Activated CD4-positive, alpha-beta T cell treated with anti-CD3 and anti-CD28 coated beads, Interleukin-2, amount 10 ng/mL, durations not matched to agents 7 days and 5 days (primary cell): ENCODE data around the gene THSD7B. TPM values are rescaled to one million over a fixed set of nuclear protein-coding genes. Genes with fewer than 3 reads are reported as not detected.

Source experiments
- CTCF ChIA-PET: fragments of 350-600 bp; sonication (Branson Sonifier 250); formaldehyde crosslinking; loops from one replicate; lab custom pipeline; 2021; ENCODE audit warnings: antibody characterized with exemption; lab: Charles Lee
- POLR2A ChIA-PET: fragments of 350-600 bp; sonication (Branson Sonifier 250); formaldehyde crosslinking; loops from one replicate; lab custom pipeline; 2021; ENCODE audit warnings: antibody characterized with exemption; lab: Charles Lee
- DNase-seq: peaks from one replicate; pipeline ENCODE4 v3.0.0-alpha.2; 2020
- H3K27ac Mint-ChIP-seq: one replicate; pipeline ENCODE4 v1.8.0; 2021; ENCODE audit warnings: mild to moderate bottlenecking, moderate library complexity, mixed read lengths
- H3K27me3 Mint-ChIP-seq: one replicate; pipeline ENCODE4 v1.8.0; 2021; ENCODE audit warnings: mixed read lengths
- H3K36me3 Mint-ChIP-seq: one replicate; pipeline ENCODE4 v1.8.0; 2021; ENCODE audit warnings: low read depth, mixed read lengths
- H3K4me1 Mint-ChIP-seq: one replicate; pipeline ENCODE4 v1.8.0; 2021; ENCODE audit warnings: mixed read lengths
- H3K4me3 Mint-ChIP-seq: one replicate; pipeline ENCODE4 v1.8.0; 2021; ENCODE audit warnings: mild to moderate bottlenecking, moderate library complexity, mixed read lengths
- H3K9me3 Mint-ChIP-seq: one replicate; pipeline ENCODE4 v1.8.0; 2021; ENCODE audit warnings: mixed read lengths
- total RNA-seq, 2 experiments: library from RNA; stranded (reverse); gene quantifications; one replicate each; pipeline ENCODE4 v1.2.3, GENCODE V29; 2021

THSD7B gene
- total RNA-seq, 2 experiments from 2014 or later: not detected

DNA sequence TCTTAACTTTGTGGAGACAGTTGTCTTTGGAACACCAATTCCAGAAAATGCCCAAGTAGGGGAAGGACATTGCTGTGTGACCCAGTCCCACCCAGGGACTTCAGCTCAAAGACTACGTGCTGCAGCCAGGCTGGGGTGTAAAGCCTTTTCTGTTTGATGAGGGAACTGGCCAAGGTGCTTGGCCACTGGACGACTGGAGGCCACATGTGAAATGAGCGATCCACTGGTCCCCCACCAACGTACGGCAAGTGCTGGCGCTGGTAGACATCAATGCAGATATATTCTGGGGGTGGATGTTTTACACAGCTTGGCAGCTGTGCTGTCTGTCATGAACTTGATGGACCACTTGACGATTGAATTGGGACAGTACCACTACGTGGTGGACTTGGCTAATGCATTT is 616.4 kb downstream of the THSD7B start:
- no peaks in the 10 kb centered on the region for H3K27me3 Mint-ChIP-seq
- H3K36me3 Mint-ChIP-seq: no peaks in the 10 kb centered on the region
- ChIA-PET CTCF (no interaction called here), POLR2A (no interaction called here)
- no peak overlapping the region for H3K4me3 Mint-ChIP-seq
- no peaks in the 10 kb centered on the region for H3K4me1 Mint-ChIP-seq
- peaks cover 10% of the 10 kb centered on the region for H3K9me3 Mint-ChIP-seq
- H3K27ac Mint-ChIP-seq: no peak overlapping the region
- no peak for DNase-seq

DNA sequence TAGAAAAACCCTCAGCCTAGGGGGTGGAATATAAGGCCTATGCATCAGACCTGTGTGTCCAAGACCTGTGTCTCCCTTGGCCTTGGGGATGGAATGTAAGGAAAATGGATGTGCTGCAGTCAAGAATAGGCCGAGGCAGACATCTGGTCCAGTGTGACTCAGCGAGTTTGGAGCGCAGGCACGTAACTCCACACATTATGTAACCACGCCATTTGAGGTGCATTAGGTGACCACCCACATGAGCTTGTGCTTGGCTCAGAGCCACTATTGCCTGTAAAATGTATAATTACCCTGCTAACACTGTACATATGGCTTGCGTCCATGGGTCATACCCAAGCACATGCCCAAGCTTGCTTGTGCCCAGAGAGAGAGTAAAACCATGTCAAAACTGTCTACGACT is 618.0 kb downstream of the THSD7B start:
- ChIA-PET CTCF (no interaction called here), POLR2A (no interaction called here)
- Mint-ChIP-seq H3K4me1 (no peaks in the 10 kb centered on the region), H3K36me3 (no peaks in the 10 kb centered on the region), H3K27ac (no peak overlapping the region), H3K27me3 (no peaks in the 10 kb centered on the region), H3K4me3 (no peak overlapping the region), H3K9me3 (peaks cover 10% of the 10 kb centered on the region)
- no peak for DNase-seq

DNA sequence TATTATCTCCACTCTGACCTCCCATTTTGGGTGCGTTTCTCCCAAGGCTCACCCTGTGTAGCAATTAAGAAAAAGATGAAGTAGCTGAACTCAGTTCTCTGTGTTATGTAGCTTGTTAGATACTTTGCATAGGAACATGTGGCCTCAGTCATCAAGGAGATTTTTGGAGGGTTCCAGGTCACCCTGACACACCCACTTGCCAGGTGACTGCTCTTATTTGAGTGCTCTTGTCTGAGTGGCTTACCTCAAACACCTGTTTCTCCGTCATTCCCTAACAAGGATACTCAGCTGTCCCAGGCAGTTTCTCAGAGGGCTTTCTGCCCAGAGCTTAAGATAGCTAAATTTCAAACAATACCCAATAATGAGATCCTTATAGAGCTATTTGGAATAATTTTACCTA is 621.7 kb downstream of the THSD7B start:
- Mint-ChIP-seq H3K9me3 (peaks cover 9% of the 10 kb centered on the region), H3K4me1 (no peaks in the 10 kb centered on the region), H3K36me3 (no peaks in the 10 kb centered on the region), H3K27me3 (no peaks in the 10 kb centered on the region), H3K4me3 (no peak overlapping the region), H3K27ac (no peak overlapping the region)
- ChIA-PET POLR2A (no interaction called here), CTCF (no interaction called here)
- no peak for DNase-seq

- Mint-ChIP-seq H3K9me3 (peaks cover 4% of the 10 kb centered on the region), H3K4me3 (no peak overlapping the region), H3K27me3 (no peaks in the 10 kb centered on the region), H3K36me3 (no peaks in the 10 kb centered on the region), H3K4me1 (no peaks in the 10 kb centered on the region), H3K27ac (no peak overlapping the region)
- ChIA-PET CTCF (no interaction called here), POLR2A (no interaction called here)
- no peak for DNase-seq
These were observed 640.2 kb downstream of the THSD7B start for GRCh38 chr2:137405496-137405895.

- no peak for DNase-seq
- Mint-ChIP-seq H3K4me1 (no peaks in the 10 kb centered on the region), H3K27ac (no peak overlapping the region), H3K9me3 (peaks cover 2% of the 10 kb centered on the region), H3K27me3 (no peaks in the 10 kb centered on the region), H3K36me3 (no peaks in the 10 kb centered on the region), H3K4me3 (no peak overlapping the region)
- CTCF ChIA-PET: no interaction called here
- POLR2A ChIA-PET: no interaction called here
These were observed 646.2 kb downstream of the THSD7B start for GRCh38 chr2:137411585-137411984.

GRCh38 chr2:137420744-137421143 is 655.4 kb downstream of the THSD7B start:
- Mint-ChIP-seq H3K27ac (no peak overlapping the region), H3K4me3 (no peak overlapping the region), H3K36me3 (no peaks in the 10 kb centered on the region), H3K9me3 (peaks cover 4% of the 10 kb centered on the region), H3K4me1 (no peaks in the 10 kb centered on the region), H3K27me3 (no peaks in the 10 kb centered on the region)
- ChIA-PET CTCF (no interaction called here), POLR2A (no interaction called here)
- DNase-seq: no peak

DNA sequence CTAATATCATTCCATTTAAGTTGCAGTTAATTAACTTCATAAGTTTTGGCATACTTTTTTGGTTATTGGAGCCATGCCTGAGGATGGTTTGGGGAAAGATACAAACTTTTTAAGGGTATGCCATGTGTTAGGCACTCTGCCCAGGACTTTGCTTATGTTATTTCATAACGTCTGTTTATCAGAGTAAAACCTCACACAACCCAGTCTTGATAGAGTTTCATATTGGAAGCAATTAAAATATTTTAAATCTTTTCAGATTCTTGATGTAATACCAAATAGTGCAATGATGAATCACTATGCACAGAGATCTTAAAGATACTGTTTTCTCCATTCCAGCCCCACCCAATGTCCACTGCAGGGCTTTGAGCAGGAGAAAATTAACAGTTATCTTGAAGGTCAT is 669.8 kb downstream of the THSD7B start:
- Mint-ChIP-seq H3K4me1 (no peaks in the 10 kb centered on the region), H3K9me3 (peaks cover 3% of the 10 kb centered on the region), H3K27ac (no peak overlapping the region), H3K36me3 (no peaks in the 10 kb centered on the region), H3K4me3 (no peak overlapping the region), H3K27me3 (no peaks in the 10 kb centered on the region)
- ChIA-PET POLR2A (no interaction called here), CTCF (no interaction called here)
- DNase-seq: no peak

- Mint-ChIP-seq H3K36me3 (no peaks in the 10 kb centered on the region), H3K27me3 (no peaks in the 10 kb centered on the region), H3K9me3 (no peaks in the 10 kb centered on the region), H3K4me1 (no peaks in the 10 kb centered on the region), H3K27ac (no peak overlapping the region), H3K4me3 (no peak overlapping the region)
- POLR2A ChIA-PET: no interaction called here
- CTCF ChIA-PET: no interaction called here
- no peak for DNase-seq
These were observed 672.0 kb downstream of the THSD7B start for GRCh38 chr2:137437386-137437785.

DNA sequence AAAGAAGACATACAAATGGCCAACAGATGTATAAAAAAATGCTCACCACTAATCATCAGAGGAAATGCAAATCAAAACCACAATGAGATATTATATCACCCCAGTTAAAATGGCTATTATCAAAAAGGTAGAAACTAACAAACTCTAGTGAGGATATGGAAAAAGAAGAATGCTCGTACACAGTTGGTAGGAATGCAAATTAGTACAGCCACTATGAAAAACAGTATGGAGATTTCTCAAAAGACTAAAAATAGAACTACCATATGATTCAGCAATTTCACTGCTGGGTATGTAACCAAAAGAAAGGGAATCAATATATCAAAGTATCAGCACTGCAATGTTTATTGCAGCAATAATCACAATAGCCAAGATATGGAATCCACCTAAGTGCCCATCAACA is 679.6 kb downstream of the THSD7B start:
- no peaks in the 10 kb centered on the region for H3K36me3 Mint-ChIP-seq
- no peak for DNase-seq
- POLR2A ChIA-PET: no interaction called here
- CTCF ChIA-PET: no interaction called here
- H3K27ac Mint-ChIP-seq: no peak overlapping the region
- no peaks in the 10 kb centered on the region for H3K4me1 Mint-ChIP-seq
- no peak overlapping the region for H3K4me3 Mint-ChIP-seq
- H3K9me3 Mint-ChIP-seq: no peaks in the 10 kb centered on the region
- H3K27me3 Mint-ChIP-seq: no peaks in the 10 kb centered on the region

DNA sequence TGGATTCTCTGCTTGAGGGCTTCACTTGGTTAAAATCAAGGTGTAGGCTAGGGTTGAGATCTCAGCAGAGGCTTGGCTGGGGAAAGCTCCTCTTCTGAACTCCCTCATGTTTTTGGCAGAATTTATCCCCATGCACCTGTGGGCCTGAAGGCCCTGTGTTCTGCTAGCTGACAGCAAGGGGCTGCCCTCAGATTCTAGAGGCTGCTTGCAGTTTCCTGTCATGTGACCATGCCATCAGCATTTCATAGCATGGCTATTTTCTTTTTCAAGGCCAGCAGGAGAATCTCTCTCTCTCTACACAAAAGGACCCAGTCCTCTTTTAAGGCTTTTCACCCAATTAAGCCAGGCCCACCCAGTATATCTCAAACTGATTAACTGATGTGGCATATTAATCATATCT is 684.1 kb downstream of the THSD7B start:
- Mint-ChIP-seq H3K36me3 (no peaks in the 10 kb centered on the region), H3K4me1 (no peaks in the 10 kb centered on the region), H3K27ac (no peak overlapping the region), H3K27me3 (no peaks in the 10 kb centered on the region), H3K4me3 (no peak overlapping the region), H3K9me3 (no peaks in the 10 kb centered on the region)
- no peak for DNase-seq
- ChIA-PET CTCF (no interaction called here), POLR2A (no interaction called here)

DNA sequence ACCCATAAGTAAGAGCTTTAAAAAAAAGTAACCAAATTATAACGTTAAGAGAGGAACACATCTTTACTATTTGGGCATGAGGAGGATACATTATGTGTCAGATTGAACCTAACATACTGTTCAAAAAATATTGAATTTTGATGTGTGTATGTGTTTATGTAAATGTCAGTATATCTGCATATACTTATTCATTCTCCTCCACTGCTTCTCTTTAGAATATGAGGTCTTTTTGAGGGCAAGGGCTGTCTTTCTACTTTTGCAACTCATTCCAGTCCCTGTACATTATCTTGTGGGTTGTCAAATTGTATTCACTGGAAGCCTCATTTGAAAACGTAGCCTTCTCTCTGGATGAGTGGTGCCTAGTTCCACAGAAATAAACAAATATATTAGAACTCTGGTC is 689.5 kb downstream of the THSD7B start:
- Mint-ChIP-seq H3K36me3 (no peaks in the 10 kb centered on the region), H3K27ac (no peak overlapping the region), H3K27me3 (no peaks in the 10 kb centered on the region), H3K9me3 (no peaks in the 10 kb centered on the region), H3K4me3 (no peak overlapping the region), H3K4me1 (no peaks in the 10 kb centered on the region)
- no peak for DNase-seq
- ChIA-PET POLR2A (no interaction called here), CTCF (no interaction called here)

GRCh38 chr2:137467246-137467862 is 702.0 kb downstream of the THSD7B start:
- Mint-ChIP-seq H3K36me3 (no peaks in the 10 kb centered on the region), H3K4me1 (no peaks in the 10 kb centered on the region), H3K27me3 (no peaks in the 10 kb centered on the region), H3K9me3 (no peaks in the 10 kb centered on the region), H3K27ac (no peak overlapping the region), H3K4me3 (no peak overlapping the region)
- ChIA-PET POLR2A (no interaction called here), CTCF (no interaction called here)
- peak; percentile 15 for DNase-seq

GRCh38 chr2:137493261-137493660 is 727.9 kb downstream of the THSD7B start:
- no peak overlapping the region for H3K4me3 Mint-ChIP-seq
- ChIA-PET POLR2A (no interaction called here), CTCF (no interaction called here)
- no peaks in the 10 kb centered on the region for H3K4me1 Mint-ChIP-seq
- no peak for DNase-seq
- H3K27me3 Mint-ChIP-seq: no peaks in the 10 kb centered on the region
- H3K36me3 Mint-ChIP-seq: no peaks in the 10 kb centered on the region
- H3K27ac Mint-ChIP-seq: no peak overlapping the region
- no peaks in the 10 kb centered on the region for H3K9me3 Mint-ChIP-seq

GRCh38 chr2:137500599-137500998 is 735.3 kb downstream of the THSD7B start:
- no peaks in the 10 kb centered on the region for H3K36me3 Mint-ChIP-seq
- CTCF ChIA-PET: no interaction called here
- no peaks in the 10 kb centered on the region for H3K27me3 Mint-ChIP-seq

More at GRCh38 chr2:137500599-137500998, 735.3 kb downstream of the THSD7B start:
- no peak overlapping the region for H3K4me3 Mint-ChIP-seq
- no peaks in the 10 kb centered on the region for H3K4me1 Mint-ChIP-seq
- no peaks in the 10 kb centered on the region for H3K9me3 Mint-ChIP-seq
- no peak for DNase-seq
- POLR2A ChIA-PET: no interaction called here
- H3K27ac Mint-ChIP-seq: no peak overlapping the region
